GM18519 (cell line): ENCODE measurements around the gene PMS2.
"Not testable (repeated sequence)": the region's sequence is repeated elsewhere in the genome, so short reads cannot be mapped to it uniquely, and the experiment has no call there.

ENCODE experiments used
- ATAC-seq: cut with Tn5 transposase; IDR thresholded peaks from one replicate; pipeline ENCODE4 v1.9.1; 2021; ENCODE audit warnings: mild to moderate bottlenecking, moderate library complexity; ENCODE audit not compliant: unreplicated experiment, low FRiP score

Gene PMS2

GRCh38 chr7:5924630-5925029 lies 84.2 kb downstream of the PMS2 start:
- ATAC-seq = not testable (repeated sequence)

GRCh38 chr7:5924180-5924579 lies 84.7 kb downstream of the PMS2 start:
- not testable (repeated sequence) for ATAC-seq
